GM11168 (cell line): ENCODE results near the gene RAB10.
"Not testable (repeated sequence)": the region's sequence is repeated elsewhere in the genome, so short reads cannot be mapped to it uniquely, and the experiment has no call there.

Experiments used
- in situ Hi-C: fragments of 300-500 bp; cut with MboI; formaldehyde crosslinking; loops from one replicate; pipeline ENCODE4 v1.12.0; 2022; ENCODE audit warnings: low sequenced_read_pairs; ENCODE audit not compliant: unreplicated experiment

Gene RAB10

GRCh38 chr2:26086155-26086637 is 52.3 kb downstream of the RAB10 start:
- in situ Hi-C loops, result no loop called here

- in situ Hi-C loops, result no loop called here
These were observed 52.9 kb downstream of the RAB10 start for GRCh38 chr2:26086779-26087178.

GRCh38 chr2:26088038-26088643 is 54.3 kb downstream of the RAB10 start:
- in situ Hi-C loops, result no loop called here

GRCh38 chr2:26088931-26089330 is 55.0 kb downstream of the RAB10 start:
- in situ Hi-C loops, result not testable (repeated sequence)

GRCh38 chr2:26089337-26089736 is 55.5 kb downstream of the RAB10 start:
- in situ Hi-C loops, result no loop called here

- in situ Hi-C loops, result no loop called here
These were observed 61.9 kb downstream of the RAB10 start for GRCh38 chr2:26095758-26096157.

GRCh38 chr2:26099933-26100332 is 66.0 kb downstream of the RAB10 start:
- in situ Hi-C loops, result no loop called here

GRCh38 chr2:26100384-26100783 is 66.5 kb downstream of the RAB10 start:
- in situ Hi-C loops, result no loop called here

- in situ Hi-C loops, result no loop called here
These were observed 69.9 kb downstream of the RAB10 start for GRCh38 chr2:26103752-26104151.

- in situ Hi-C loops, result not testable (repeated sequence)
These were observed 74.8 kb downstream of the RAB10 start for GRCh38 chr2:26108701-26109100.

- in situ Hi-C loops, result no loop called here
These were observed 78.3 kb downstream of the RAB10 start for GRCh38 chr2:26112201-26112600.

- in situ Hi-C loops, result no loop called here
These were observed 80.3 kb downstream of the RAB10 start for GRCh38 chr2:26114151-26114550.

- in situ Hi-C loops, result no loop called here
These were observed 84.8 kb downstream of the RAB10 start for GRCh38 chr2:26118682-26119081.

- in situ Hi-C loops, result no loop called here
These were observed 85.6 kb downstream of the RAB10 start for GRCh38 chr2:26119521-26119920.

- in situ Hi-C loops, result no loop called here
These were observed 88.7 kb downstream of the RAB10 start for GRCh38 chr2:26122630-26123029.

- in situ Hi-C loops, result no loop called here
These were observed 89.5 kb downstream of the RAB10 start for GRCh38 chr2:26123426-26123825.

GRCh38 chr2:26126074-26126473 is 92.2 kb downstream of the RAB10 start:
- in situ Hi-C loops, result no loop called here

GRCh38 chr2:26128176-26128575 is 94.3 kb downstream of the RAB10 start:
- in situ Hi-C loops, result no loop called here

GRCh38 chr2:26130763-26131162 is 96.9 kb downstream of the RAB10 start:
- in situ Hi-C loops, result no loop called here

GRCh38 chr2:26136451-26136850 is 102.6 kb downstream of the RAB10 start:
- in situ Hi-C loops, result no loop called here

- in situ Hi-C loops, result loop anchor here (10.0 kb wide), 1 partner anchor 155 kb away; the partner anchor contains the start of gene KIF3C
These were observed 105.6 kb downstream of the RAB10 start for GRCh38 chr2:26139269-26140183.
